Posterior cingulate gyrus (tissue), 11 donors: Measurements from ENCODE around the gene POLR2J3.
"Not testable (repeated sequence)": the region's sequence is repeated elsewhere in the genome, so short reads cannot be mapped to it uniquely, and the experiment has no call there.

Experiments
- DNase-seq, 10 donors: peaks; one replicate each; pipeline versions ENCODE4 v3.0.0 to v3.0.0-alpha.2; 2020 to 2021; ENCODE audit warnings: mixed read lengths in 3 of 10
- intact Hi-C: fragments of 100-400 bp; cut with DNase I; formaldehyde crosslinking; loops from one replicate; pipeline ENCODE4 v1.15.1; 2023

The POLR2J3 gene

DNA sequence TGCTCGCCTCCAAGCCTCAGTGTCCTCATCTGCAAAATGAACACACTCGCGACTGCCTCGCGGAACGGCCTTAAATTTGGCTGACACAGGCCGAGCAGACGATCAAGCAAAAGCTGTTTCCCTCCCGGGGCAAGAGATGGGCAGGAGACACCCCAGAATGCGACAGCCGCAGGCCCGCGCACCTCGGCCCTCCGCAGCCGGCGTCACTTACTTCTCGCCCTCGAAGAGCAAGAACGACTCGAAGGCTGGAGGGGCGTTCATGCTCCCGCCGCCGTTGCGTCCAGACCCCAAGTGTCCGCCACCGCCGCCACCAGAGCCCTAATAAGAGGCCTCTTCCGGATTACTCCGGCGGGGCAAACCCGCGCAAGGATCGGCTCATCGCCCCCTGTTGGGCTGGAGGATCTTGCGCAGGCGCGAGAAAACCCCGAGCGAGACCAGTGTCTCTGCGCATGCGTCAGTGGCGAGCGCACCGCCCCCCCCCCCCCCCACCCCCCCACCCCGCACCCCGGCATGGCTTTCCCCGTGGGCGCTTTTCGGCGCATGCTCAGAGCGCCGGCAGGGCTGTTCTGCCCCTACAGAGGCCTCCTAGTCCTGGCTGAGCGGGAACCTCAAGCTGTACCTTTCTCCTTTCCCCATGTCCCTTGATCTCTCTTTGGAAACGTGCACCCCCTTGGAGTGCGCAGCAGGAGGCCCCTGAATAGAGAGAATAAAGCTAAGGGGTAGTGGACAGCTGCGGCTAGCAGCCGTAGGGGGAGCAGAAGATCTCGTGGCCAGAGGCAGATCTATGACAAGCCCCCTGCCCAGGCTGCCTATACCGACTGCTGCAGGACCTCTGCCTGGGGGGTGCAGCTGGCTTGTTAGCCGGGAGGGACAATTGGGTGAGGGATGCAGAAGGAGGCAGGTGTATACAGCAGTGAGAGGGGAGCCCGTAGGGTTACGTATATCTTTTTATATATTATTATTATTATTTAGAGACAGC, at the start of gene POLR2J3:
POLR2J3 (minus strand) TSS at position 323 of the 979 bp plus-strand sequence; CDS start at position 261, 62 bp downstream.
- peak; percentile 88 to 100 (median 98) for DNase-seq
- intact Hi-C loops, result not testable (repeated sequence)

DNA sequence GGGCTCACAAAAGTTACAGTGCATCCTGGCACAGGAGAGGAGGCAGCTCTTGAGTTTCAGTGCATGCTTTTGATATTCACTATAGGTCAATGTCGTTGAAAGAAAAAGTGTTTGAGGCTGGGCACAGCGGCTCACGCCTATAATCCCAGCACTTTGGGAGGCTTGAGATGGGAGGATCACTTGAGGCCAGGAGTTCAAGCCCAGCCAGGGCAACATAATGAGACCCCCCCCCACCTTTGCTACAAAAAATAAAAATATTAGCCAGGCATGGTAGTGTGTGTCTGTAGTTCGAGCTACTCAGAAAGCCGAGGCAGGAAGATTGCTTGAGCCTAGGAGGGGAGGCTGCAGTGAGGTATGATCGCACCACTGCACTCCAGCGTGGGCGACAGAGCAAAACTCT, 45.7 kb upstream of the POLR2J3 start:
- intact Hi-C loops, result not testable (repeated sequence)
- peak in 1 of 10 donors; percentile 29 for DNase-seq

DNA sequence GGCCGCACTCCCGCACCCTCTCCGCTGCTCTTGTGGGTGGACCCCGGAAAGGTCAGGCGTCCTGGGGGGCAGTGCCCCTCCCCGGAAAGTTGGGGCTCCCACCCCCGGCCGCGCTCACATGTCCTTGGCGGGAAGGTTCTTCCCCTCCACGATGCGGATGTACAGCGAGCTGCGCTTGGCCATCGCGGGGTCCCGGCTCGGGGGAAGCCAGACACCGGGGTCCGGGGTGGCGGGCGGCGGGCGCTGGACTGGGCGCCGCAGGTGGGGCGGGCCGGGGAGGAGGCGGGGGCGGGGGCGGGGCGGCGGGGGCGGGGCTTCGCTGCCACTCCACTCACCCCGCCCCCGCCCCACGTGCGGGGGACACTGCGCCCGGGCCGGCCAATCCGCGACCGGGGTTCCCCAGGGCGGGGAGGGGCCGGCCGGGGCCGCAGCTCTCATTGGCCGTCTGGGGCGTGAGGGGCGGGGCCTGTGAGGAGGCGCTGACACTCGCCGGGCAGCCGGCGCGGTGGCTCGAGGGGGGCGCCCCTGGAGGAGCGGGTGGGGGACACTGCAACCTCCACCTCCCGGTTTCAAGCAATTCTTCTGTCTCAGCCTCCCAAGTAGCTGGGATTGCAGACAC, 44.2 kb upstream of the POLR2J3 start, which contains the start of gene RASA4:
RASA4 (minus strand) TSS at position 250 of the 619 bp plus-strand sequence; CDS start at position 183, 67 bp downstream.
- intact Hi-C loops, result not testable (repeated sequence)
- DNase-seq, result peak in 7 of 10 donors; percentile 28 to 88 (median 65)

DNA sequence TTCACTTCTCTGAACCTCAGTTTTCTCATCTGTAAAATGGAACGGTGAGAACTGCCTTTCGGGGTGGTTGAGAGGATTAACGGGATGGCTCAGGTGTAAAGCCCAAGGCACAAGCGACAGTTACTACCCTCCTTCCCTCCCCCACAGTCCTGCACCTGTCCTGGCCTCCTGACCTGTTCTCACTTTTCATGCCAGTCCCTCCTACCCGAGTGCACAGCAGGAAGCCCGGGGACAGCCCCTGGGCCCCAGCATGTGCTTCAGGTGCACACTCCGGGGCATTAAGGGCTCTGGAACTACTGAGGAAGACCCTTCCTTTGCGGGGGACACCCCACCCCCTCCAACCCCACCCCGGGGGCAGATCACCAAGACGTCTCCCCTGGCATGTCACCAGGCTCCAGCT, 43.5 kb upstream of the POLR2J3 start:
- DNase-seq, intact Hi-C loops: not testable (repeated sequence)

DNA sequence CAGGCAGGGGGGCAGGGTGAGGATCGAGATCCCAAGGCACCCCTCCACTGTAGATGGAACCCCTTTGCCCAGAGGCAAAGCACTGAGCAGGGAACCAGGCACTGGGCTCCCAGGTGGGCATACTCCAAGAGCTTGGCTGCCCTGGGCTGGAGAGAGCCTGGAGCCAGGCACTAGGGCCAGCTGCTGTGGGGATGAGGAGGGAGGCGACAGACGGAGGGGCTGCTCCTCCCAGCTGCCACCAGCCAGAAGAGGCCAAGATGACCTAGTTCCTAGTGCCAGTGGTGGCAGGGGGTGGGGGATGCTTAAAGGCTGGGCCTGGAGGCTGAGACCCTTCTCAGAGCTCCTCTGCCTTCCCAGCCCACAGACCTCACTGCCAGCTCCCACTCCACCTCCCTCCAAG, 42.5 kb upstream of the POLR2J3 start:
- intact Hi-C loops, DNase-seq: not testable (repeated sequence)

DNA sequence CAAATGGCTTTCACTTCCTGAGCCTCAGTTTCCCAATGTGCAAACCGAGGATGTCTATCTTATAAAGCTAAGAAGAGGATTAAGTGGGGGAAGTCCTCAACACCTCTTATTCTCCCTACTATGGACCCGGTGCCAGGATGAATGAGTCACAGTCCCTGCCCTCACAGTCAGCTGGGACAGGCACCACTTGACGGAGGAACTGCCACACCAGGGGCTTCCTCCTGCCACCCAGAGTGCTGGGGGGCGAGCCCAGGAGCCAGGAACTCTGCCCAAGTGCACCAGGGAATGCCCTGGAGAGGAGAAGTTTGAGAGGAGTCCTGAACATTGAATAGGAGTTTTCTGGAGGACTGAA, 41.9 kb upstream of the POLR2J3 start:
- intact Hi-C loops, DNase-seq: not testable (repeated sequence)

DNA sequence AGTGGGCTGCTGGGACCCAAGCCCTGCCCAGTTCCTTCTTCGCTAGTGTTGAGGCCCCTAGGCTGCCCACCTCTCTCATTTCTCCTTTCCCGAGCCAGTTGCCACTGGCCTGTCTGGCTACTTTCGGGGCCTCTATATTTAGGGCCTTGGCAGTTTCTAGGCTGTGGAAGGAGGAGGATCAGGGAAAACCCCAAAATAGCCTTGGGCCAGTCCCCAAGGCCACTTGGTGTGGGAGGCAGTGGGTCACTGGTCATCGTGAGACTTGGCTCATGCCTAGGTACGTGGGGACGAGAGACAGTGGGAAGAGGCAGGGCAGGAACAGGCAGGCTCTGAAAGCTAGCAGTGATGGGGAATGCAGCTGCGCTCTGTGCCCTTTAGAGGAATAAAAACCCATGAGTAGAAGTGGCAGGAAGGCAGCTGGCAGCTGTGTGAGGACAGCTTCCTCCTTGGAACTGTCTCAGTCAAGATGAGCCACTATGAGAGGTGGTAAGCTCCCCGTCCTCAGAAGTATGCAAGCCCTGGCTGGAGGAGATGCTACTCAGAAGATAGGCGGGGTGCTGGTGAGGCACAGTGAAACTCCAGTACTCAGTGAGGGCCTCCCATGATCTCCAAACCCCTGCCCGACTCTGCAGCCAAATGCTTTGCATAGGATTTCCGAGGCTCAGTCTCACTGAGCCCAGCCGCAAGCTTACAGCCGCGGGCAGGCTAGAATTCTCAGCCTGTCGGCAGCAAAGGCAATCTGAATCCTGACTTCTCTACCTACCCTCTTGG, 41.4 kb upstream of the POLR2J3 start:
- peak in 3 of 10 donors; percentile 8 to 32 (median 9) for DNase-seq
- intact Hi-C loops, result not testable (repeated sequence)

DNA sequence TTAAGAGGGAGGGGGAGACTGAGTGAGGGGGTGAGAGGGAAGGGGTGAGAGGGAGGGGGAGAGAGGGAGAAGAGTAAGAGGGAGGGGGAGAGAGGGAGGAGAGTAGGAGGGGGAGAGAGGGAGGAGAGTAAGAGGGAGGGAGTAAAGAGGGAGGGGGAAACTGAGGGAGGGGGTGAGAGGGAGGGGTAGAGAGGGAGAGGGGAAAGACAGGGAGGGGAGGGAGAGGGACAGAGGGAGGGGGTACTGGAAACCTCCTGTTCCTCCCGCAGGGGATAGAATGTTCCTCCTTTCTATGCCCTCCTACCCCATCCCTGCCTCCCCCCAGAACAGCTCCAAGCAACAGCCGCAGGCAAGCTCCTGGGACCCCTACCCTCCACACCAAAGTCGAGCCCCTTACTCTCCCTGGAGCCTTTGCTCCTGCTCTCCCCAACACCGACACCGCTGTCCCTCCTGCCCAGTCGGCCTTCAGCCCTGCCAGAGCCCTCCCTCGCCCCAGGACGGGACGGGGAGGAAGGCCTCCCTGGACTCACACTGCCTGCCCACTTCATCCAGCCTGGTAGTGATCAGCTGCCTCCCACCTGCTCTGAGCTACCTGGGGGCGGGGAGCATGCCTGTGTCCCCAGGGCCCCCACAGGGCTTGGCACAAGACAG, 39.4 kb upstream of the POLR2J3 start:
- DNase-seq, result peak in 5 of 10 donors; percentile 15 to 75 (median 54)
- intact Hi-C loops, result not testable (repeated sequence)

DNA sequence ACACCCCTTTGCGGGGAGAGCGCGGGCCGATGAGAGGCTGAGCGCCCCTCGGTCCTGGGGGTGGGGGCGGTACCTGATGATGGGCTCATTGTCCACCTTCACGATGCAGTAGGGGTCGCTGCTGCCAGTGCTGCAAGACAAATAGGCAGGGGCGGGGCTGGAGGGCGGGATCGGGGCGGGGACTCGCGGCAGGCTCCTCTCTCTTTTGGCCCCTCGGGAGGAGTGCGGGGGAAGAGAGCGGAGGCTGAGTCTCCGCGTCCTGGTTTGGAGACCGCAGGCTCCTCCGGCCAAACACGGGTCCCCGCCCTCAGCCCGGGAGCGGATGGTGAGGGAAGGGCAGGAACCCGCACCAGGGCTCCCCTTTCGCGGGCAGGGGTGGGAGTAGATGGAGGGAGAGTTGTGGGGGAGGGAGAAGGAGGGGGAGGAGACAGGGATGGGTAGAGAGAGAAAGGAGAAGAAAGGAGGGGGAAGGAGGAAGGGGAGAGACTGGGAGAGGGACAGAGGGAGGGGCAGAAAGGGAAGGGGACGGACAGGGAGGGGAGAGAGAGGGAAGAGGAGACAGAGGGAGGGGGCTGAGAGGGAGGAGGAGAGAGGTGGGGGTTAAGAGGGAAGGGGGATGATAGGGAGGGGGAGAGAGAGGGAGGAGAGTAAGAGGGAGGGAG, 38.8 kb upstream of the POLR2J3 start:
- DNase-seq, intact Hi-C loops: not testable (repeated sequence)

DNA sequence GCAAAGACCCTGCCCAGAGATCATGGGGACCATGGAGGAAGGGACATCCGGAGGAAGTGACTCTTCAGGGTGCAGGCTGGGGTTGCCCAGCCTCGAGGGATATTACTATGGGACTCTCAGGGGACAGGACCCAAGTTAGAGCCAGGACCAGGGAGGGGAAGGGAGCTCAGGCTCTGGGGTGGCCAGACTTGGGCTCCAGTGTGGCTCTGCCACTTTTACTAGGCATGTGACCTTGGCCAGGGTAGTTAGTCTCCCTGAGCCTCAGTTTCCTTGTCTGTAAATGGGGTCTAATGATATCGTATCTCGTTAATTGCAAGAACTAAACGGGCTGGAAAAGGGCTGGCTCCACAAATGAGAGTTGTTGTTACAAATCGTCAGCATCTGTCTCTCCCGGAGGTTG, 38.1 kb upstream of the POLR2J3 start:
- peak in 2 of 10 donors; percentile 75 to 80 for DNase-seq
- intact Hi-C loops, result not testable (repeated sequence)

DNA sequence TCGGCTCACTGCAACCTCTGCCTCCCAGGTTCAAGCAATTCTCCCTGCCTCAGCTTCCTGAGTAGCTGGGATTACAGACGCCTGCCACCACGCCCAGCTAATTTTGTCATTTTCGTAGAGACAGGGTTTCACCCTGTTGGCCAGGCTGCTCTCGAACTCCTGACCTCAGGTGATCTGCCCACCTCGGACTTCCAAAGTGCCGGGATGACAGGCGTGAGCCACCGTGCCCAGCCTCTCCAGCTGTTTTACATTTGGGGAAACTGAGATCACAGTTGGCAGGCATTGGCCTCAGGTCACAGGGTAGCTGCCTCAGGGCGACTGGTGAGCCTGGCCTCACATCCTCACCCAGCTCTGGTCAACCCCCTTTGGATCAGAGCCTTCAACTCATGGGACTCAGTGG, 37.4 kb upstream of the POLR2J3 start:
- DNase-seq, result peak in 2 of 10 donors; percentile 8 to 21
- intact Hi-C loops, result not testable (repeated sequence)

DNA sequence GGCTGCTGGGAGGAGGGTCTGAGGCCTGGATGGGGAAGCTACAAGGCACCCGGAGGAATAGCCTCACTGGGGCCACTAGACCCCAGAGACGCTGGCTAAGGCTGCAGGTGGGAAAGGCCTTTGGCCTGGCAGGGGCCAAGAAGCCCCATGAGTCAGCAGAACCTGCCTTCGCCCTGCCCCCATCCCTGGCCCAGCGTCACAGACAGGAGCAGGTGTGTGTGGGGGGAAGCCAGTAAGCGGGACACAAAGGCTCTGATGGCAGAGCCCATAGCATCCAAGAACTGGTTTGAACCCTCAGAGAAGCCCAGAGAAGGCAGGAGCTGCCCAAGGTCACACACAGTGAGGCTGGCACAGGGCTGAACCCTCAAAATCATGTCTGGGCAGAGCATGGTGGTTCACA, 34.5 kb upstream of the POLR2J3 start:
- DNase-seq, intact Hi-C loops: not testable (repeated sequence)

DNA sequence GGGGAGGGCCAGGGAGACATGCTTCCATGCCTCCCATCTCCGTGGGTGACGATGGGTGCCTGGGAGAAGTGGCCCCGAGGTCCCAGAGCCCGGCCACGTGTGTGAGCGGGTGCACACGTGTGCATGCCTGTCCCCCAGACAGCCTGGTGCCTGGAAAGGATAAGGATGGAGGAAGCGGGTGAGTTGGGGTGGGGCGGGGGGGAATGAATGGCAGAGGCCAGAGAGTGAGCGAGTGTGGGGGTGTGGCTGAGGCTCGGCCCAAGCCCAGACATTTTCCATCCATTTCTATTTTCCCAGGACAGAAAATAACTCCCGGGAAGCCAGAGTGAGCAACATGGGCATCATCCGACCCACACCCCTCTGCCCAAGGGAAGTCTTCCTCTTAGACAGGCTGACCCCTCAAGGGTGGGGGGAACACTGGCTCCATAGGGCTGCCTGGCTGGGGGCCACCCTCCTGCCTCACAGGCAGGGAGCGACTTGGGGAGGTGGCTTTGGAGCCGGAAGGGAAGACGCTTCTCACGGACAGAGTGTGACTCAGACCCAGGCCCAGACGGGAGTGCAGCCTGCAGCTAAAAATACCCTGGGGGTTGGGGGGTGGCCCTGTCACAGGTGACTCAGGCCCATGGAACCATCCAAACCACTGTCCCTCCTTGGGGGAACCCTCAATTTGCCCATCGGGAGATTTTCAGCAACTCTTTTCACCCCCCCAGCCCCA, 32.2 kb upstream of the POLR2J3 start:
- DNase-seq, intact Hi-C loops: not testable (repeated sequence)

DNA sequence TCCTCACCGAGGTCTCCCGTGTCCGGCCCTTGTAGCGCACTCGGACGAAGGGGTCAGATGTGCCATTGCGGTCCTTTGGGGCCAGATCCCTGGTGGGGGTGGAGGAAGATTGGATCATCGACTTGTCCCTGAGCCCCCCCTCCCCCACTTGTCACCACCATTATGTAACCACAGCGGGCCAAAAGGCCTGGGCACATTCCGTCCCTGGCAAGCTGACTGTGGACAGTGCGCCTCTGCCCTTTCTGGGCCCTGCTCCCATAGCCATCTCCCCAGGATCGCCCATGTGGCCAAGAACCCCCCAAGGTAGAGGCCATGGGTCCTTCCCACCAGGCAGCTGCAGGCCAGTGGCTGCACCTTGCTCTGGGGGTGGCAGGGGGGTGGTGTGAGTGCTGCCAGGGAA, 29.9 kb upstream of the POLR2J3 start:
- intact Hi-C loops, DNase-seq: not testable (repeated sequence)

DNA sequence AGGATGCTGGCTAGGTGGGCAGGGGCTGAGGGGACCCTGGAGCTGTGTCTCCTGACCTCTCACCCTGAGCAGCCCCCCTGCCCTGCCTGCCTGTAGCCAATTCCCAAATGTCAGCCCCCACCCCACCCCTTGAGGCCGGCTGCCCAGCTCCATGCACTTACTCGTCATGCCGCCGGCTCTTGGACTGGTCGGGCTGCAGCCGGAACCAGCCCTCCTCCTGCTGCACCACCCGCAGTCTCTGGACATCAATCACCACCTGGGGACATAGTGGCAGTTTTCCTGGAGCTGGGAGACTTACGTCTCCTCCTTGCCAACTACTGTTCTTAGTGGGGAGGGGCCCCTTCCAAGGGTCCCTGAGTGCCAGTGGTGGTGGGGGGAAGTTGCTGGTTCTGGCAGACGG, 27.3 kb upstream of the POLR2J3 start:
- intact Hi-C loops, DNase-seq: not testable (repeated sequence)

DNA sequence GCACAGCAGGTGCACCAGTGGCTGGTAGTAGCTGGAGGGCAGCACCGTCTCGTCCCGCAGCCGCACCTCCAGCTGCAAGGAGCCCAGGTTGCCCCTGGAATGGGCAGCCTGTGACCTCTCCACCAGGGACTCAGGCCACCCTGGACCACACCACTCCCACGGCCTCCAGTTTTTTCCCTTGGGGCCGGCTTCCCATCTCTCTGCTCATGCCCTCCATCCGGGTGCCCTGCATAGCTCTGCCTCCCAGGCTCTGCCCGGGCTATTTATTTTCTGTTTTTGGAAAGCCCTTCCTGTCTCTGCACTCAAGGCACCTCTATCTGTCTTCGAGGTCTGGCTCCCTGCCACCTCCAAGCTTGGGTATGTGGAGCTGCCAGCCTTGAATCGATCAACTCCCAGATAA, 23.7 kb upstream of the POLR2J3 start:
- intact Hi-C loops, result not testable (repeated sequence)
- DNase-seq, result peak in 2 of 10 donors; percentile 11 to 22

DNA sequence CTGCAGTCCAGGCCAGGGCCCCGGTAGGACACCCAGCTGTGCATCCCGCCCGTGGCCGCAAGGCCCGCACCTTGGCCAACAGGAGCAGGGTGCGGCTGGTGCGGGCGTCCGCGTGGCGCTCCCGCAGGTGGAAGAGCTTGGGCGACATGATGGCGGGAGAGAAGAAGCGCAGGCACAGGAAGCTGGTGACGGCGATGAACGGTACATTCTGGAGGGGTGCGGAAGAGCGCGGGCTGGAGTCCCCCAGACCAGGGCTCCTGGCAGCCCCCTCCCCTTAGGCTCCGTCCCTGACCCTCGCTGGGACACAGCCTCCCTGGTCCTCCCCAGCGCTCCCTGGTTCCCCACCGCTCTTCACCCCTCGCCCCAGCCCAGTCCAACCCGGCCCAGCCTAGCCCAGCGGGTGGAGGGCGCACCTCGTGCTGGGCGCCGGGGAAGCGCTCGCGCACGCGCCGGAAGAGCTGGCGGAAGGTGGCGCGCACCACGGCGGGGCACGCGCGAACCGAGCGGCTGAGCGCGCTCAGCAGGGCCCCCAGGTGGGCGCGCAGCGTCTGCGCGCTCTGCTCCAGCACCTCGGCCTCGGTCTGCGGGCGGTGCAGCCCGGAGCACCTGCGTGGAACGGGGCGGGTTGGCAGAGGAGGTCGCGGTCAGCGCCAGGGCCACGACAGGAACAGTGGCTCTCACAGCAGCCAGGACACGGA, 21.4 kb upstream of the POLR2J3 start:
- intact Hi-C loops, DNase-seq: not testable (repeated sequence)

DNA sequence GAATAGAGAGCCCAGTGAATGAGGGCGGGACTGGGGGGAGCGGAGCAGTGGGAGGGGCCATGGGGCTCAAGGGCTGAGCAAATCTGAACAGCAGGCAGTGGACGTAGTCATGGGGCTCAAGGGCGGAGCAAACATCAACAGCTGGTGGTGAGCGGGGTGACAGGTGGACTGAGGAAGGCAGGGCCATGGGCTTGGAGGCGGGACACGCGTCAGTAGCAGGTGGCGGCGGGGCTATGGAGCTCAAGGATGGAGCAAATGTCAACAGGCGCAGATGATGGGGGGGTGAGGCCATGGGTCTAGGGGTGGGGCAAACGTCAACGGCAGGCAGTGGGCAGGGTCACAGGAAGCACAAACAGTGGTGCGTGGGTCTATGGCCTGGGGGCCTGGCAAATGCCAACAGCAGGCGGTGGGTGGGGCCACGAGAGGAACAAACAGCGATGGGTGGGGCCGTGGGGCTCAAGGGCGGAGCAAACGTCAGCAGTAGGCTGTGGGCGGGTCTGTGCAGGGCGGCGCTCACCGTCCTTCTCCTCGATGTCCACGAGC, 20.2 kb upstream of the POLR2J3 start:
- DNase-seq, result peak in 5 of 10 donors; percentile 8 to 77 (median 17)
- intact Hi-C loops, result not testable (repeated sequence)
